Stimulated activated CD4-positive, alpha-beta T cell treated with anti-CD3 and anti-CD28 coated beads, TNF-alpha, amount 100 ng/mL, for 24 hours (primary cell): ENCODE results near the gene DHRS1.

Experiments
- DNase-seq, 3 experiments: peaks; one replicate each; pipeline ENCODE4 v3.0.0-alpha.2; 2020; ENCODE audit warnings: low read depth in 3 of 3

The DHRS1 gene

GRCh38 chr14:24309538-24310264, 10.1 kb upstream of the DHRS1 start, which contains the start of gene LTB4R2:
LTB4R2 (plus strand) TSS chr14:24310140; CDS start chr14:24310665, 525 bp downstream.
- DNase-seq, result no peak

GRCh38 chr14:24308342-24309124, 9.0 kb upstream of the DHRS1 start:
- no peak for DNase-seq

- peak in 2 of 3 experiments; percentile 49 to 55 for DNase-seq
These were observed 8.2 kb upstream of the DHRS1 start, which contains the start of gene CIDEB for GRCh38 chr14:24307575-24308341. CIDEB (minus strand) TSS chr14:24307977; CDS start chr14:24307858, 119 bp downstream.

GRCh38 chr14:24307156-24307574, 7.6 kb upstream of the DHRS1 start:
- DNase-seq, result no peak

GRCh38 chr14:24304019-24304387, 4.4 kb upstream of the DHRS1 start:
- no peak for DNase-seq

GRCh38 chr14:24300326-24300980, 873 bp upstream of the DHRS1 start:
- no peak for DNase-seq

GRCh38 chr14:24298892-24299254, 707 bp downstream of the DHRS1 start:
- DNase-seq, result no peak

GRCh38 chr14:24297190-24297964, 2.2 kb downstream of the DHRS1 start:
- no peak for DNase-seq

- peak; percentile 52 to 70 (median 69) for DNase-seq
These were observed 3.0 kb downstream of the DHRS1 start for GRCh38 chr14:24296341-24297157.

- DNase-seq, result no peak
These were observed 6.1 kb downstream of the DHRS1 start for GRCh38 chr14:24293525-24293924.

GRCh38 chr14:24292118-24292807, 7.3 kb downstream of the DHRS1 start:
- DNase-seq, result no peak

- DNase-seq, result no peak
These were observed 8.0 kb downstream of the DHRS1 start for GRCh38 chr14:24291446-24292117.

GRCh38 chr14:24290746-24291145, 8.8 kb downstream of the DHRS1 start:
- no peak for DNase-seq

- DNase-seq, result peak in 1 of 3 experiments; percentile 71
These were observed 9.8 kb downstream of the DHRS1 start for GRCh38 chr14:24289649-24290280.

- no peak for DNase-seq
These were observed 12.6 kb downstream of the DHRS1 start for GRCh38 chr14:24286996-24287395.

- DNase-seq, result no peak
These were observed 14.2 kb downstream of the DHRS1 start for GRCh38 chr14:24285351-24285750.

- DNase-seq, result no peak
These were observed 15.0 kb downstream of the DHRS1 start for GRCh38 chr14:24284501-24285035.
